ENCODE data around the gene CTRL. TPM values are rescaled to one million over a fixed set of nuclear protein-coding genes. Genes with fewer than 3 reads are reported as not detected.

Gene CTRL
- polyA plus RNA-seq, 1 of the 3 experiments (the other 2 are of a cell fraction), result 1.9 TPM

GRCh38 chr16:67942200-67942509 is 10.5 kb upstream of the CTRL start (continued):
- TF ChIP-seq CTCF (IDR thresholded peaks at IDR 0.05) (peak; percentile 73), USF2 (IDR thresholded peaks at IDR 0.05; ENCODE audit: borderline replicate concordance, low read depth, low read length) (no peak), POLR2AphosphoS5 (IDR thresholded peaks at IDR 0.05; ENCODE audit: low read depth, low read length) (no peak), CHD2 (IDR thresholded peaks at IDR 0.05; ENCODE audit: low read length, partially characterized antibody) (no peak)

GRCh38 chr16:67941469-67942199 is 10.0 kb upstream of the CTRL start:
- Histone ChIP-seq H3K79me2 (ENCODE audit: insufficient read depth) (peaks cover 26% of the 10 kb centered on the region), H3K9me2 (no peaks in the 10 kb centered on the region), H3K27ac (ENCODE audit: low read depth in 2 of 2, low read length in 1 of 2) (no peak overlapping the region), H4K20me1 (ENCODE audit: insufficient read depth) (peaks cover 13% of the 10 kb centered on the region; the same call in 1 of the 2 replicates), H3K27me3 (ENCODE audit: insufficient read depth) (no peaks in the 10 kb centered on the region), H3K9ac (no peak overlapping the region), H3K4me3 (ENCODE audit: low read depth in 2 of 2, low read length in 1 of 2) (peak overlapping the region in 1 of 2 experiments; percentile 16; a peak in 1 of 4 replicates), H3K4me1 (ENCODE audit: control insufficient read depth in 1 of 2, insufficient read depth in 2 of 2, low read depth in 1 of 2, low read length in 1 of 2) (peaks cover 5 to 28% of the 10 kb centered on the region in 2 experiments; a peak in 2 of 4 replicates), H3K36me3 (replicated peaks in 1 of 2; ENCODE audit: control insufficient read depth in 1 of 2, insufficient read depth in 2 of 2, low read length in 1 of 2) (peaks cover 12 to 44% of the 10 kb centered on the region in 2 experiments), H2AFZ (ENCODE audit: low read depth) (no peak overlapping the region), H3K9me3 (no peaks in the 10 kb centered on the region), H3F3A (replicated peaks; ENCODE audit: insufficient read depth) (peaks cover 27% of the 10 kb centered on the region), H3K4me2 (no peak overlapping the region)
- DNase-seq, result no peak
- 94% methylated on average over 8 of the region's 9 CpGs for WGBS (ENCODE audit: low lambda C conversion rate)
- POLR2A ChIA-PET, result interaction anchor here (1.0 to 1.6 kb wide), 3 partner anchors 8 to 53 kb away, joined by 3 to 4 read pairs (median 4); no protein-coding TSS in a partner anchor
- CTCF ChIA-PET, result interaction anchor here (0.6 to 28.1 kb wide), 22 partner anchors 9 to 296 kb away, joined by 3 to 564 read pairs (median 5); partner anchors contain the start of genes CARMIL2, CTRL, EDC4 and NFATC3
- no peak for TF ChIP-seq EP300 (IDR thresholded peaks at IDR 0.05; ENCODE audit: borderline replicate concordance in 1 of 2, low read depth in 1 of 2, low read length in 1 of 2)
- TF ChIP-seq FOXM1 (IDR thresholded peaks at IDR 0.05; ENCODE audit: low read depth), result no peak
- no peak for TF ChIP-seq MEF2A (IDR thresholded peaks at IDR 0.05; ENCODE audit: borderline replicate concordance, low read depth)
- no peak for TF ChIP-seq CHD2 (IDR thresholded peaks at IDR 0.05; ENCODE audit: low read length, partially characterized antibody)
- TF ChIP-seq SIN3A (IDR thresholded peaks at IDR 0.05; ENCODE audit: borderline replicate concordance, low read depth, low read length), result no peak
- TF ChIP-seq REST (IDR thresholded peaks at IDR 0.05; ENCODE audit: low read depth, low read length), result no peak
- no peak for TF ChIP-seq RFX5 (IDR thresholded peaks at IDR 0.05; ENCODE audit: low read length)
- no peak for TF ChIP-seq ELF1 (IDR thresholded peaks at IDR 0.05)
- no peak for TF ChIP-seq EZH2phosphoT487 (IDR thresholded peaks at IDR 0.05; ENCODE audit: borderline replicate concordance, low read depth)
- TF ChIP-seq RCOR1 (IDR thresholded peaks at IDR 0.05; ENCODE audit: low read length), result no peak
- TF ChIP-seq FOSL2 (IDR thresholded peaks at IDR 0.05; ENCODE audit: borderline replicate concordance, low read depth), result no peak
- no peak for TF ChIP-seq CTCF (IDR thresholded peaks at IDR 0.05)
- no peak for TF ChIP-seq NFIC (IDR thresholded peaks at IDR 0.05; ENCODE audit: borderline replicate concordance)
- TF ChIP-seq IRF3 (IDR thresholded peaks at IDR 0.05; ENCODE audit: low read depth, low read length), result no peak
- TF ChIP-seq PBX3 (IDR thresholded peaks at IDR 0.05), result no peak

Measured in SK-N-SH (cell line).